A549 (cell line): ENCODE data around the gene ARHGAP20.

Experiments used
- CBX2 ChIP-seq: fragments of 200-600 bp; sonication (generic); IDR thresholded peaks from 2 replicates; pipeline ENCODE4 v1.6.1; 2016; ENCODE audit warnings: low read depth, mild to moderate bottlenecking, borderline replicate concordance
- CHD2 ChIP-seq: fragments of 150-350 bp; IDR thresholded peaks from 2 replicates; pipeline ENCODE4 v1.6.1; 2014; ENCODE audit warnings: low read length; ENCODE audit not compliant: partially characterized antibody
- EHMT2 ChIP-seq: fragments of 200-600 bp; sonication (generic); IDR thresholded peaks from 2 replicates; pipeline ENCODE4 v1.6.1; 2016; ENCODE audit warnings: antibody characterized with exemption, low read depth, mild to moderate bottlenecking, moderate library complexity
- EP300 ChIP-seq, 2 experiments: fragments of >200 bp; sonication (Bioruptor Twin); formaldehyde crosslinking; IDR thresholded peaks; 2 replicates in 1 of 2; 3 replicates in 1 of 2; pipeline ENCODE4 v1.6.1; 2016 to 2017
- ESRRA ChIP-seq: fragments of 150-350 bp; IDR thresholded peaks from 2 replicates; pipeline ENCODE4 v1.6.1; 2014; ENCODE audit warnings: mild to moderate bottlenecking, low read length, borderline replicate concordance
- JUN ChIP-seq, 2 experiments: fragments of >200 bp; sonication (Bioruptor Twin); formaldehyde crosslinking; IDR thresholded peaks; 2 replicates in 1 of 2; 3 replicates in 1 of 2; pipeline ENCODE4 v1.6.1; 2016 to 2017
- KDM1A ChIP-seq: fragments of 200-600 bp; sonication (generic); IDR thresholded peaks from 2 replicates; pipeline ENCODE4 v1.6.1; 2016; ENCODE audit warnings: low read depth, mild to moderate bottlenecking
- MAZ ChIP-seq: fragments of 150-350 bp; IDR thresholded peaks from 2 replicates; pipeline ENCODE4 v1.6.1; 2014; ENCODE audit warnings: antibody characterized with exemption, low read depth, low read length, borderline replicate concordance
- NFE2L2 ChIP-seq: fragments of 150-350 bp; conservative IDR thresholded peaks from 2 replicates; pipeline ENCODE4 v1.6.1; 2014; ENCODE audit warnings: low read length
- NPAS2 ChIP-seq: fragments of 250-450 bp; sonication (Bioruptor Pico); IDR thresholded peaks from 2 replicates; pipeline ENCODE4 v1.8.0; 2022; ENCODE audit warnings: mild to moderate bottlenecking, moderate library complexity, borderline replicate concordance
- POLR2A ChIP-seq: IDR thresholded peaks from 2 replicates; pipeline ENCODE4 v1.6.1; 2012; ENCODE audit warnings: mild to moderate bottlenecking, low read length
- RFX5 ChIP-seq: fragments of 450-650 bp; IDR thresholded peaks from 2 replicates; pipeline ENCODE4 v1.7.1; 2014; ENCODE audit warnings: antibody characterized with exemption, mild to moderate bottlenecking, moderate library complexity
- ZC3H11A ChIP-seq: fragments of 450-650 bp; IDR thresholded peaks from 2 replicates; pipeline ENCODE4 v1.6.1; 2014; ENCODE audit warnings: antibody characterized with exemption, mild to moderate bottlenecking
- TF ChIP-seq, protein P1 (sequence below): fragments of >200 bp; sonication (Bioruptor Twin); formaldehyde crosslinking; IDR thresholded peaks from 3 replicates; pipeline ENCODE4 v1.5.1; 2016

DNA sequence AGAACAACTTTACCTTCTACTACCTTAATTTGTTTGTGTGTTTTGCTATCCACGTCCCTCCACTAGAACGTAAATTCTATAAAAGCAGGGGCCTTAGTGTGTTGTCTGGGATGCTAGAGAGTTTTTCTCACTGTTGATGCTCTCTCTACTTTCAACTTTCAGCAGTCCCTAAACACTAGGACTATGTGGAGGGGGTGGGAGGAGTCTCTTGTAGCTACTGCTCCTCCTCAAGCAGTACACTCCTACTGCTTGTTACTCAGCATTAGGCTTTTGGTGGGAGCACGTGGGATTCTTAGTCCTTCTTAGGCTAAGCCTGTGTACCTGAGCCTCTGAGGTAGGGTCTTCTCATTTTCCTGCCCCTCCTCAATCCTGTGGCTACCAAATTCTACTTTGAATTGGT, 56.3 kb downstream of the ARHGAP20 start:
- TF ChIP-seq ZC3H11A (no peak), NPAS2 (CRISPR knock-in tag) (no peak), JUN (IDR thresholded peaks at IDR 0.05) (no peak), EHMT2 (no peak), CBX2 (no peak), KDM1A (no peak), POLR2A (no peak), EP300 (IDR thresholded peaks at IDR 0.05) (no peak), MAZ (no peak), CHD2 (no peak), RFX5 (no peak), NFE2L2 (no peak), ESRRA (no peak)
- TF ChIP-seq, protein P1, sequence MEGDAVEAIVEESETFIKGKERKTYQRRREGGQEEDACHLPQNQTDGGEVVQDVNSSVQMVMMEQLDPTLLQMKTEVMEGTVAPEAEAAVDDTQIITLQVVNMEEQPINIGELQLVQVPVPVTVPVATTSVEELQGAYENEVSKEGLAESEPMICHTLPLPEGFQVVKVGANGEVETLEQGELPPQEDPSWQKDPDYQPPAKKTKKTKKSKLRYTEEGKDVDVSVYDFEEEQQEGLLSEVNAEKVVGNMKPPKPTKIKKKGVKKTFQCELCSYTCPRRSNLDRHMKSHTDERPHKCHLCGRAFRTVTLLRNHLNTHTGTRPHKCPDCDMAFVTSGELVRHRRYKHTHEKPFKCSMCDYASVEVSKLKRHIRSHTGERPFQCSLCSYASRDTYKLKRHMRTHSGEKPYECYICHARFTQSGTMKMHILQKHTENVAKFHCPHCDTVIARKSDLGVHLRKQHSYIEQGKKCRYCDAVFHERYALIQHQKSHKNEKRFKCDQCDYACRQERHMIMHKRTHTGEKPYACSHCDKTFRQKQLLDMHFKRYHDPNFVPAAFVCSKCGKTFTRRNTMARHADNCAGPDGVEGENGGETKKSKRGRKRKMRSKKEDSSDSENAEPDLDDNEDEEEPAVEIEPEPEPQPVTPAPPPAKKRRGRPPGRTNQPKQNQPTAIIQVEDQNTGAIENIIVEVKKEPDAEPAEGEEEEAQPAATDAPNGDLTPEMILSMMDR: no peak
